Peyer's patch (tissue), 4 donors: ENCODE measurements around the gene HNF1A.

Experiments
- CTCF ChIP-seq, 6 experiments: fragments of 450-650 bp in 4 of 6; fragments of 200-600 bp in 2 of 6; sonication (generic) in 1 of 6; IDR thresholded peaks; one replicate each; pipeline ENCODE4 v1.5.1; 2017 to 2019; ENCODE audit warnings: antibody characterized with exemption in 6 of 6, mild to moderate bottlenecking in 3 of 6, moderate library complexity in 1 of 6
- POLR2A ChIP-seq, 2 donors: fragments of 450-650 bp; IDR thresholded peaks; one replicate each; pipeline ENCODE4 v1.5.1; 2017; ENCODE audit warnings: antibody characterized with exemption in 2 of 2, mild to moderate bottlenecking in 2 of 2, moderate library complexity in 2 of 2

- TF ChIP-seq POLR2A (IDR thresholded peaks at IDR 0.05) (no peak), CTCF (IDR thresholded peaks at IDR 0.05) (no peak)
Measured at GRCh38 chr12:120994589-120995337, 16.4 kb downstream of the HNF1A start.
